GM12878 (cell line): ENCODE data around the gene USH1C. TPM values are rescaled to one million over a fixed set of nuclear protein-coding genes. Genes with fewer than 3 reads are reported as not detected.

ENCODE experiments used
- ATAC-seq: fragments of 200-7000 bp; cut with Tn5 transposase; 3 replicates; pipeline ENCODE4 v1.9.1; 2020; ENCODE audit warnings: mild to moderate bottlenecking, moderate library complexity
- BruUV-seq: library from RNA; stranded (reverse); fragments of 400-500 nt; replicated peaks from 2 replicates; lab custom pipeline; 2021; lab: Mats Ljungman, UMichigan
- CTCF ChIA-PET: fragments of 300-600 bp; sonication (Branson Sonifier 250); formaldehyde crosslinking; extraction: SDS; loops from one replicate; lab custom pipeline; 2021; ENCODE audit warnings: inconsistent platforms; lab: Yijun Ruan, JAX
- POLR2A ChIA-PET: fragments of 350-600 bp; formaldehyde crosslinking; extraction: SDS; loops from one replicate; lab custom pipeline; 2021; ENCODE audit warnings: inconsistent platforms; lab: Charles Lee
- RAD21 ChIA-PET: fragments of 300-600 bp; sonication (Branson Sonifier 250); formaldehyde crosslinking; loops from one replicate; lab custom pipeline; 2023; ENCODE audit warnings: antibody characterized with exemption; ENCODE audit not compliant: unreplicated experiment; lab: Charles Lee
- SMC1A ChIA-PET: fragments of 300-600 bp; sonication (Branson Sonifier 250); formaldehyde crosslinking; loops from one replicate; lab custom pipeline; 2023; ENCODE audit not compliant: unreplicated experiment, uncharacterized antibody; lab: Charles Lee
- DNase-seq: peaks from one replicate; pipeline ENCODE4 v3.0.0-alpha.2; 2011; ENCODE audit warnings: low read depth, low spot score
- FAIRE-seq: peaks from 3 replicates; lab custom pipeline; 2011; peaks lifted over from hg19 to GRCh38; lab: Jason Lieb, UNC
- H2AFZ ChIP-seq: 2 replicates; pipeline ENCODE4 v1.6.0; 2011; ENCODE audit warnings: low read depth, low read length, control low read depth; ENCODE audit not compliant: control insufficient read depth
- H3K27ac ChIP-seq: 2 replicates; pipeline ENCODE4 v1.5.1; 2011; ENCODE audit warnings: control low read depth; ENCODE audit not compliant: control insufficient read depth, insufficient read depth
- H3K27me3 ChIP-seq, 2 experiments: replicated peaks in 1 of 2; 2 replicates each; pipeline versions ENCODE4 v1.6.0 to v1.6.1; 2011; ENCODE audit warnings: low read length in 1 of 2; ENCODE audit not compliant: control insufficient read depth in 2 of 2, insufficient read depth in 2 of 2
- H3K36me3 ChIP-seq, 2 experiments: 2 replicates each; pipeline ENCODE4 v1.5.1; 2011; ENCODE audit warnings: low read length in 1 of 2; ENCODE audit not compliant: control insufficient read depth in 2 of 2, insufficient read depth in 2 of 2
- H3K4me1 ChIP-seq: 2 replicates; pipeline ENCODE4 v1.6.1; 2011; ENCODE audit warnings: mild to moderate bottlenecking, low read length, moderate library complexity, mixed read lengths; ENCODE audit not compliant: control insufficient read depth, insufficient read depth
- H3K4me2 ChIP-seq: 2 replicates; pipeline ENCODE4 v1.6.0; 2011; ENCODE audit warnings: control low read depth; ENCODE audit not compliant: control insufficient read depth, insufficient read depth
- H3K4me3 ChIP-seq: fragments of 200-600 bp; sonication (generic); 2 replicates; pipeline ENCODE4 v1.5.1; 2016
- H3K79me2 ChIP-seq: 2 replicates; pipeline ENCODE4 v1.6.0; 2011; ENCODE audit warnings: low read length; ENCODE audit not compliant: control insufficient read depth, insufficient read depth
- H3K9ac ChIP-seq: 2 replicates; pipeline ENCODE4 v1.8.0; 2011; ENCODE audit warnings: low read length, control low read depth, mixed read lengths; ENCODE audit not compliant: control insufficient read depth, insufficient read depth
- H3K9me3 ChIP-seq: replicated peaks from 3 replicates; pipeline ENCODE4 v1.5.1; 2011; ENCODE audit warnings: mild to moderate bottlenecking, low read length; ENCODE audit not compliant: control insufficient read depth, insufficient read depth
- H4K20me1 ChIP-seq: 2 replicates; pipeline ENCODE4 v1.6.0; 2011; ENCODE audit not compliant: control insufficient read depth, insufficient read depth
- CBX5 ChIP-seq: sonication (generic); IDR thresholded peaks from 2 replicates; pipeline ENCODE4 v1.6.1; 2016; ENCODE audit warnings: low read depth, moderate library complexity, mild to moderate bottlenecking, inconsistent platforms
- CHD2 ChIP-seq: IDR thresholded peaks from 2 replicates; pipeline ENCODE4 v1.6.1; 2011; ENCODE audit warnings: low read depth, low read length, improper control_type of control experiment, borderline replicate concordance
- EGR1 ChIP-seq, 2 experiments: IDR thresholded peaks; 1 replicate in 1 of 2; 2 replicates in 1 of 2; pipeline ENCODE4 v1.6.1; 2011 to 2012; ENCODE audit warnings: low read depth in 2 of 2, low read length in 2 of 2, borderline replicate concordance in 1 of 2, mild to moderate bottlenecking in 1 of 2, moderate library complexity in 1 of 2
- EZH2 ChIP-seq: IDR thresholded peaks from 2 replicates; pipeline ENCODE4 v1.6.1; 2012; ENCODE audit warnings: low read depth, mild to moderate bottlenecking, control low read depth, inconsistent platforms, low read length, borderline replicate concordance; ENCODE audit not compliant: control insufficient read depth
- GABPA ChIP-seq: IDR thresholded peaks from 2 replicates; pipeline ENCODE4 v1.6.1; 2014; ENCODE audit warnings: antibody characterized with exemption, low read depth, mild to moderate bottlenecking, inconsistent platforms
- NR2C1 ChIP-seq: fragments of 450-650 bp; IDR thresholded peaks from 2 replicates; pipeline ENCODE4 v1.6.1; 2017; ENCODE audit warnings: antibody characterized with exemption, mild to moderate bottlenecking, moderate library complexity
- SMAD1 ChIP-seq: fragments of 450-650 bp; IDR thresholded peaks from 2 replicates; pipeline ENCODE4 v1.6.1; 2018; ENCODE audit warnings: mild to moderate bottlenecking, low read depth; ENCODE audit not compliant: partially characterized antibody
- SPI1 ChIP-seq: IDR thresholded peaks from 2 replicates; pipeline ENCODE4 v1.6.1; 2011; ENCODE audit warnings: low read depth, mild to moderate bottlenecking, low read length, moderate library complexity, borderline replicate concordance; ENCODE audit not compliant: insufficient read depth
- SREBF1 ChIP-seq: IDR thresholded peaks from 2 replicates; pipeline ENCODE4 v1.6.1; 2012; ENCODE audit warnings: mild to moderate bottlenecking, low read length
- TCF7 ChIP-seq: IDR thresholded peaks from 2 replicates; pipeline ENCODE4 v1.6.1; 2014; ENCODE audit warnings: antibody characterized with exemption, borderline replicate concordance
- YBX1 ChIP-seq: fragments of 450-650 bp; IDR thresholded peaks from 2 replicates; pipeline ENCODE4 v1.6.1; 2016; ENCODE audit warnings: antibody characterized with exemption
- ZNF207 ChIP-seq: fragments of 450-650 bp; IDR thresholded peaks from 2 replicates; pipeline ENCODE4 v1.6.1; 2014; ENCODE audit warnings: antibody characterized with exemption, mild to moderate bottlenecking, borderline replicate concordance
- ZZZ3 ChIP-seq: IDR thresholded peaks from 2 replicates; pipeline ENCODE4 v1.6.1; 2011; ENCODE audit warnings: low read depth; ENCODE audit not compliant: control insufficient read depth, insufficient read length
- WGBS: methylation state at CpG from one replicate; pipeline ENCODE4 v1.1.6; 2016; ENCODE audit warnings: low lambda C conversion rate; ENCODE audit not compliant: insufficient replicate concordance, insufficient coverage; ENCODE audit errors: missing lambda C conversion rate; 5-methylcytosine and 5-hydroxymethylcytosine counted together
- in situ Hi-C: fragments of 300-500 bp; cut with MboI; formaldehyde crosslinking; loops from 9 replicates; pipeline ENCODE4 v1.14.3; 2018; ENCODE audit warnings: mixed read lengths
- intact Hi-C: fragments of 100-400 bp; cut with micrococcal nuclease; formaldehyde crosslinking; loops from one replicate; pipeline ENCODE4 v1.14.2; 2022; ENCODE audit not compliant: unreplicated experiment
- polyA plus RNA-seq, 11 experiments: library from polyadenylated mRNA; depleted of rRNA in 4 of 11; unstranded in 6 of 11; stranded (reverse) in 5 of 11; fragments of >200 nt; fragmentation: Nextera tagmentation in 4 of 11; fragmentation: Illumina TruSeq in 1 of 11; extraction: Ambion mirVana in 4 of 11; extraction: Trizol in 1 of 11; gene quantifications; 1 replicate in 1 of 11; 2 replicates in 10 of 11; pipeline versions ENCODE4 v1.2.1 to v1.2.3, GENCODE V29; 2011 to 2016; ENCODE audit warnings: inconsistent platforms in 2 of 11, missing spikeins in 2 of 11, low read depth in 1 of 11
- total RNA-seq, 4 experiments: library from RNA; depleted of rRNA in 3 of 4; stranded (reverse); fragments of >200 nt in 3 of 4; fragmentation: Illumina TruSeq in 1 of 4; extraction: Trizol in 1 of 4; gene quantifications; 2 replicates each; pipeline versions ENCODE4 v1.2.1 to v1.2.3, GENCODE V29; 2013 to 2021
- TF ChIP-seq, protein P1 (sequence below): fragments of 450-650 bp; conservative IDR thresholded peaks from 2 replicates; pipeline ENCODE4 v1.6.1; 2017; ENCODE audit warnings: mild to moderate bottlenecking, moderate library complexity
- TF ChIP-seq, protein P2 (sequence below): fragments of 450-650 bp; IDR thresholded peaks from 2 replicates; pipeline ENCODE4 v1.6.1; 2016; ENCODE audit warnings: mild to moderate bottlenecking

The USH1C gene
- total and polyA plus RNA-seq, 10 of the 15 experiments (the other 5 are each of a cell fraction or from before 2014, with no cell fraction given), result not detected

DNA sequence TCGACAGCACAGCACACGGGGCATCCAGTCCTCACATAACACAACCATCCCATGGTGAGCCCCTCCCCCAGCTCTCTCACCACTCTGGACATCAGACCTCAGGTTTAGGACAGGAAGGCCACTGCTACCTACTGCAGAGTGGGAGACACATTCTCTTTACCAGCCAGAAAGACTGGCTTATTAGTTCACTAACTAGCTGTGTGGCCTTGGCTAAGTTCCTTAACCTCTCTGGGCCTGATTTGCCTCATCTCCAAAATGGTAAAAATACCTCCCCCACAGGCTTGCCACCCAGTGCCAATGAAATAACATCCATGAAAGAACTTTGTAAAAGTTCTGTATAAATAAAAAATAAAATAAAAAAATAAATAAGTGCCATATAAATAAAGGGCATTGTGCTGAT, 32.1 kb downstream of the USH1C start (continued):
- TF ChIP-seq, protein P1, sequence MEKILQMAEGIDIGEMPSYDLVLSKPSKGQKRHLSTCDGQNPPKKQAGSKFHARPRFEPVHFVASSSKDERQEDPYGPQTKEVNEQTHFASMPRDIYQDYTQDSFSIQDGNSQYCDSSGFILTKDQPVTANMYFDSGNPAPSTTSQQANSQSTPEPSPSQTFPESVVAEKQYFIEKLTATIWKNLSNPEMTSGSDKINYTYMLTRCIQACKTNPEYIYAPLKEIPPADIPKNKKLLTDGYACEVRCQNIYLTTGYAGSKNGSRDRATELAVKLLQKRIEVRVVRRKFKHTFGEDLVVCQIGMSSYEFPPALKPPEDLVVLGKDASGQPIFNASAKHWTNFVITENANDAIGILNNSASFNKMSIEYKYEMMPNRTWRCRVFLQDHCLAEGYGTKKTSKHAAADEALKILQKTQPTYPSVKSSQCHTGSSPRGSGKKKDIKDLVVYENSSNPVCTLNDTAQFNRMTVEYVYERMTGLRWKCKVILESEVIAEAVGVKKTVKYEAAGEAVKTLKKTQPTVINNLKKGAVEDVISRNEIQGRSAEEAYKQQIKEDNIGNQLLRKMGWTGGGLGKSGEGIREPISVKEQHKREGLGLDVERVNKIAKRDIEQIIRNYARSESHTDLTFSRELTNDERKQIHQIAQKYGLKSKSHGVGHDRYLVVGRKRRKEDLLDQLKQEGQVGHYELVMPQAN, result no peak
- TF ChIP-seq ZNF207, result no peak
- no peak for TF ChIP-seq CHD2
- no peak for TF ChIP-seq TCF7

- no peak for FAIRE-seq
- no peaks in the 10 kb centered on the region for H3K9me3 ChIP-seq
- H3K79me2 ChIP-seq, result no peaks in the 10 kb centered on the region
- H3K27ac ChIP-seq, result no peak overlapping the region
- SMC1A ChIA-PET, result interaction anchor here (1.3 to 1.9 kb wide), 2 partner anchors 109 to 127 kb away, joined by 3 to 4 read pairs; no protein-coding TSS in a partner anchor
- TF ChIP-seq GABPA (no peak), CBX5 (no peak), SPI1 (no peak), ZZZ3 (no peak), YBX1 (no peak), EZH2 (no peak), SREBF1 (no peak), SMAD1 (no peak), NR2C1 (no peak), EGR1 (IDR thresholded peaks at IDR 0.05; ENCODE audit: borderline replicate concordance in 1 of 2, low read depth in 2 of 2, low read length in 2 of 2) (no peak)
- TF ChIP-seq, protein P2, sequence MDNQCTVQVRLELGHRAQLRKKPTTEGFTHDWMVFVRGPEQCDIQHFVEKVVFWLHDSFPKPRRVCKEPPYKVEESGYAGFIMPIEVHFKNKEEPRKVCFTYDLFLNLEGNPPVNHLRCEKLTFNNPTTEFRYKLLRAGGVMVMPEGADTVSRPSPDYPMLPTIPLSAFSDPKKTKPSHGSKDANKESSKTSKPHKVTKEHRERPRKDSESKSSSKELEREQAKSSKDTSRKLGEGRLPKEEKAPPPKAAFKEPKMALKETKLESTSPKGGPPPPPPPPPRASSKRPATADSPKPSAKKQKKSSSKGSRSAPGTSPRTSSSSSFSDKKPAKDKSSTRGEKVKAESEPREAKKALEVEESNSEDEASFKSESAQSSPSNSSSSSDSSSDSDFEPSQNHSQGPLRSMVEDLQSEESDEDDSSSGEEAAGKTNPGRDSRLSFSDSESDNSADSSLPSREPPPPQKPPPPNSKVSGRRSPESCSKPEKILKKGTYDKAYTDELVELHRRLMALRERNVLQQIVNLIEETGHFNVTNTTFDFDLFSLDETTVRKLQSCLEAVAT, result no peak
- TF ChIP-seq, all 136 proteins: peak for 0
- 19% methylated on average over 3 of the region's 3 CpGs for WGBS
- in situ Hi-C loops (no loop called here), intact Hi-C loops (no loop called here)
- Histone ChIP-seq H4K20me1 (no peaks in the 10 kb centered on the region; the same call in 1 of the 2 replicates), H3K27me3 (no peaks in the 10 kb centered on the region; a peak in 2 of 4 replicates), H3K36me3 (no peaks in the 10 kb centered on the region), H2AFZ (no peak overlapping the region), H3K4me3 (no peak overlapping the region), H3K4me2 (no peak overlapping the region), H3K9ac (no peak overlapping the region), H3K4me1 (no peaks in the 10 kb centered on the region; the same call in 1 of the 2 replicates)
- DNase-seq (no peak), ATAC-seq (no peak)
- ChIA-PET RAD21 (no interaction called here), CTCF (interaction anchor here (1.1 kb wide), 1 partner anchor 17 kb away, joined by 4 read pairs; no protein-coding TSS in a partner anchor), POLR2A (no interaction called here)
- BruUV-seq, result no TSS peak
Observed at GRCh38 chr11:17511571-17511970, 32.6 kb downstream of the USH1C start.
